GM19023 (cell line): Measurements from ENCODE around the gene GNLY.

Experiments
- ATAC-seq: cut with Tn5 transposase; IDR thresholded peaks from one replicate; pipeline ENCODE4 v1.9.1; 2021; ENCODE audit warnings: mild to moderate bottlenecking, moderate library complexity; ENCODE audit not compliant: unreplicated experiment

GNLY gene

GRCh38 chr2:85741211-85741832, 47.2 kb downstream of the GNLY start:
- ATAC-seq = no peak

- no peak for ATAC-seq
These were observed 47.8 kb downstream of the GNLY start for GRCh38 chr2:85741833-85742455.

GRCh38 chr2:85743304-85743978, 49.3 kb downstream of the GNLY start:
- ATAC-seq = no peak

- no peak for ATAC-seq
These were observed 49.9 kb downstream of the GNLY start for GRCh38 chr2:85744055-85744454.

- ATAC-seq = no peak
These were observed 50.8 kb downstream of the GNLY start for GRCh38 chr2:85744741-85745601.

GRCh38 chr2:85745619-85746018, 51.5 kb downstream of the GNLY start:
- ATAC-seq = no peak

- ATAC-seq = no peak
These were observed 52.3 kb downstream of the GNLY start for GRCh38 chr2:85746321-85747004.

- ATAC-seq = no peak
These were observed 53.3 kb downstream of the GNLY start for GRCh38 chr2:85747441-85747840.

- ATAC-seq = no peak
These were observed 54.0 kb downstream of the GNLY start for GRCh38 chr2:85748039-85748734.
